Neural cell (in vitro differentiated cells): ENCODE results near the gene TBC1D10A. TPM values are rescaled to one million over a fixed set of nuclear protein-coding genes. Genes with fewer than 3 reads are reported as not detected.

Source experiments
- H2AFZ ChIP-seq: fragments of 200-600, 300-800 bp; sonication (generic), shearing (Covaris generic); 2 replicates; pipeline ENCODE4 v1.6.0; 2014; ENCODE audit warnings: low read depth, mild to moderate bottlenecking, antibody characterized with exemption, low read length, moderate library complexity
- H3F3A ChIP-seq: fragments of 200-600 bp; shearing (Covaris generic); 2 replicates; pipeline ENCODE4 v1.6.1; 2016; ENCODE audit warnings: mild to moderate bottlenecking, moderate library complexity, mixed read lengths, antibody characterized with exemption, low read length; ENCODE audit not compliant: insufficient read depth, poor library complexity, severe bottlenecking
- H3K27ac ChIP-seq: fragments of 200-600, 300-800 bp; sonication (generic), shearing (Covaris generic); 2 replicates; pipeline ENCODE4 v1.5.1; 2014; ENCODE audit warnings: mild to moderate bottlenecking, low read length, moderate library complexity
- H3K27me3 ChIP-seq: fragments of 300-800, 200-600 bp; sonication (generic), shearing (Covaris generic); 2 replicates; pipeline ENCODE4 v1.6.0; 2014; ENCODE audit warnings: mild to moderate bottlenecking, low read depth, low read length, moderate library complexity; ENCODE audit not compliant: insufficient read depth
- H3K36me3 ChIP-seq: fragments of 300-800, 200-600 bp; sonication (generic), shearing (Covaris generic); 2 replicates; pipeline ENCODE4 v1.5.1; 2014; ENCODE audit warnings: mild to moderate bottlenecking, antibody characterized with exemption, low read length, moderate library complexity; ENCODE audit not compliant: insufficient read depth
- H3K4me2 ChIP-seq: fragments of 300-800, 200-600 bp; sonication (generic), shearing (Covaris generic); 2 replicates; pipeline ENCODE4 v1.6.0; 2014; ENCODE audit warnings: mild to moderate bottlenecking, low read length
- H3K4me3 ChIP-seq: fragments of 300-800, 200-600 bp; sonication (generic), shearing (Covaris generic); 2 replicates; pipeline ENCODE4 v1.5.1; 2014; ENCODE audit warnings: mild to moderate bottlenecking, low read length, moderate library complexity
- H3K79me2 ChIP-seq: fragments of 200-600 bp; shearing (Covaris generic); replicated peaks from 2 replicates; pipeline ENCODE4 v1.6.0; 2014; ENCODE audit warnings: mild to moderate bottlenecking, low read length, moderate library complexity; ENCODE audit not compliant: insufficient read depth
- H3K9ac ChIP-seq: fragments of 300-800, 200-600 bp; sonication (generic), shearing (Covaris generic); 2 replicates; pipeline ENCODE4 v1.6.1; 2016; ENCODE audit warnings: mild to moderate bottlenecking, low read length, mixed read lengths
- H3K9me2 ChIP-seq: fragments of 200-600 bp; shearing (Covaris generic); 2 replicates; pipeline ENCODE4 v1.6.1; 2016; ENCODE audit warnings: mild to moderate bottlenecking, low read length, mixed read lengths; ENCODE audit not compliant: insufficient read depth
- H3K9me3 ChIP-seq: fragments of 200-600, 300-800 bp; sonication (generic), shearing (Covaris generic); 2 replicates; pipeline ENCODE4 v1.6.1; 2016; ENCODE audit warnings: mild to moderate bottlenecking, mixed run types, low read length, moderate library complexity, mixed read lengths
- H4K20me1 ChIP-seq: fragments of 200-600 bp; shearing (Covaris generic); 2 replicates; pipeline ENCODE4 v1.6.1; 2016; ENCODE audit warnings: mild to moderate bottlenecking, mixed run types; ENCODE audit not compliant: insufficient read depth
- CTCF ChIP-seq: fragments of 450-650 bp; IDR thresholded peaks from 2 replicates; pipeline ENCODE4 v1.5.1; 2014; ENCODE audit warnings: antibody characterized with exemption, mild to moderate bottlenecking, moderate library complexity; ENCODE audit not compliant: poor library complexity, severe bottlenecking
- EP300 ChIP-seq: fragments of 450-650 bp; conservative IDR thresholded peaks from 2 replicates; pipeline ENCODE4 v1.6.1; 2014; ENCODE audit warnings: antibody characterized with exemption, mild to moderate bottlenecking, moderate library complexity; ENCODE audit not compliant: poor library complexity, severe bottlenecking
- EZH2 ChIP-seq: fragments of 200-600, 300-800 bp; shearing (Covaris generic), sonication (generic); IDR thresholded peaks from 2 replicates; pipeline ENCODE4 v1.6.1; 2014; ENCODE audit warnings: antibody characterized with exemption, low read length, borderline replicate concordance, mild to moderate bottlenecking; ENCODE audit not compliant: insufficient read depth, poor library complexity, severe bottlenecking
- MXI1 ChIP-seq: fragments of 450-650 bp; conservative IDR thresholded peaks from 2 replicates; pipeline ENCODE4 v1.6.1; 2014; ENCODE audit warnings: antibody characterized with exemption, mild to moderate bottlenecking; ENCODE audit not compliant: poor library complexity, severe bottlenecking
- POLR2AphosphoS5 ChIP-seq: IDR thresholded peaks from 2 replicates; pipeline ENCODE4 v1.6.1; 2012
- RAD21 ChIP-seq: fragments of 450-650 bp; conservative IDR thresholded peaks from 2 replicates; pipeline ENCODE4 v1.6.1; 2014; ENCODE audit warnings: antibody characterized with exemption, mild to moderate bottlenecking, moderate library complexity
- REST ChIP-seq: IDR thresholded peaks from 2 replicates; pipeline ENCODE4 v1.6.1; 2012; ENCODE audit warnings: borderline replicate concordance
- SMC3 ChIP-seq: fragments of 450-650 bp; conservative IDR thresholded peaks from 2 replicates; pipeline ENCODE4 v1.6.1; 2014; ENCODE audit warnings: antibody characterized with exemption, mild to moderate bottlenecking, moderate library complexity; ENCODE audit not compliant: poor library complexity
- TAF1 ChIP-seq: IDR thresholded peaks from 2 replicates; pipeline ENCODE4 v1.6.1; 2012; ENCODE audit warnings: low read depth
- polyA plus RNA-seq: library from polyadenylated mRNA; depleted of rRNA; stranded (reverse); fragments of >200 nt; gene quantifications from 2 replicates; pipeline ENCODE4 v1.2.3, GENCODE V29; 2014

Gene TBC1D10A
- polyA plus RNA-seq, 1 donor from 2014 or later, result 11.9 TPM

DNA sequence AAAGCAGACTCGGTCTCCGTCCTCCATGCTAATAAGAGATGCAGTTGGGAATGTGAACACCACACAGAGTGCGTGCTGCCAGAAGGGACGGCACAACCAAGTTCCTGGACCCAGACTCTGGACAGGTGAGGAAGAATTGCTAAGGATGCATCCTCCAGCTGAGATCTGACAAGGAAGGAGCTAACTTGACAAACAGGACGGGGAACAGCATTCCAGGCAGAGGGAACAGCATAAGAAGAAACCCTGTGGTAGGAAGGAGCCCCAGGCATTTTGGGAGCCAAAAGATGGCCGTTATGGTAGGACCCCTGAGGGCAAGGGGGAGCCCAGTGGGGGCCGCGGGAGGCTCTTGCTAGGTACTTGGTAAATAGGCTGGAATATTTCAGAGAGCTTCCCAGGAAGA lies 66.1 kb downstream of the TBC1D10A start:
- Histone ChIP-seq H3K27me3 (no peaks in the 10 kb centered on the region), H3K36me3 (no peaks in the 10 kb centered on the region), H3K9me3 (no peaks in the 10 kb centered on the region), H3K4me2 (no peak overlapping the region), H3F3A (no peaks in the 10 kb centered on the region), H3K4me3 (no peak overlapping the region), H4K20me1 (no peaks in the 10 kb centered on the region), H3K27ac (no peak overlapping the region), H2AFZ (no peak overlapping the region), H3K9ac (no peak overlapping the region), H3K79me2 (no peaks in the 10 kb centered on the region), H3K9me2 (no peaks in the 10 kb centered on the region)
- TF ChIP-seq EZH2, result no peak
- no peak for TF ChIP-seq CTCF
- TF ChIP-seq SMC3, result no peak
- no peak for TF ChIP-seq EP300
- TF ChIP-seq RAD21, result no peak
- no peak for TF ChIP-seq POLR2AphosphoS5
- no peak for TF ChIP-seq TAF1
- no peak for TF ChIP-seq REST
- no peak for TF ChIP-seq MXI1

DNA sequence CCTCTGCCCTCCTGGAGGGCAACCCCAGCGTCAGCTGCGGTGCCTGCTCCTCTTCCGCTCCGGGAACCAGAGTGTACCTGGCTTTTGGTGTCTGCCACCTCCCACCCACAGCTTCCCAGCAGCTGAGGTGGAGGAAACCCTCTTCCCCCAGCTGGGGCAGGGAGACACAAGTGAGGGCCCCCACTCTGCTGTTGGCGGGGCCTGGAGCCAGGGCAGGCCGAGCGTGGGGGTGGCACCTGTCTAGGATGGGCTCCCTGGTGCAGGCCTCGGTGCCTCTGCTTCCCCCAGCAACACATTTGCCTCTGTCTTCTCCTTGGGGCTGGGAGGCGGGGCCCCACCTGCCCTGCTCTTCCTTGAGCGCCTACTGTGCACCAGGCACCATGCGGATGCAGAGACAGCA lies 66.5 kb downstream of the TBC1D10A start:
- Histone ChIP-seq H3K27ac (no peak overlapping the region), H4K20me1 (no peaks in the 10 kb centered on the region), H3K36me3 (no peaks in the 10 kb centered on the region), H2AFZ (no peak overlapping the region), H3K27me3 (no peaks in the 10 kb centered on the region), H3F3A (no peaks in the 10 kb centered on the region), H3K4me2 (no peak overlapping the region), H3K4me3 (no peak overlapping the region), H3K79me2 (no peaks in the 10 kb centered on the region), H3K9ac (no peak overlapping the region), H3K9me3 (no peaks in the 10 kb centered on the region), H3K9me2 (no peaks in the 10 kb centered on the region)
- TF ChIP-seq REST (no peak), POLR2AphosphoS5 (no peak), EP300 (no peak), SMC3 (no peak), MXI1 (no peak), CTCF (no peak), TAF1 (no peak), EZH2 (no peak), RAD21 (no peak)
